GM10847 (cell line): ENCODE measurements around the gene EDEM3.

ENCODE experiments used
- POLR2A ChIP-seq: IDR thresholded peaks from 2 replicates; pipeline ENCODE4 v1.6.1; 2011; ENCODE audit not compliant: insufficient read length; ENCODE audit errors: extremely low read depth

EDEM3 gene

GRCh38 chr1:184664042-184664660 lies 90.5 kb downstream of the EDEM3 start:
- TF ChIP-seq POLR2A, result no peak

- no peak for TF ChIP-seq POLR2A
Observed at GRCh38 chr1:184661801-184662200, 92.9 kb downstream of the EDEM3 start.

GRCh38 chr1:184660462-184661191 lies 94.0 kb downstream of the EDEM3 start:
- TF ChIP-seq POLR2A, result no peak

- TF ChIP-seq POLR2A, result no peak
Observed at GRCh38 chr1:184658055-184658454, 96.6 kb downstream of the EDEM3 start.

- TF ChIP-seq POLR2A, result no peak
Observed at GRCh38 chr1:184656221-184656620, 98.4 kb downstream of the EDEM3 start.

GRCh38 chr1:184655185-184655584 lies 99.5 kb downstream of the EDEM3 start:
- TF ChIP-seq POLR2A, result no peak

GRCh38 chr1:184650177-184650866 lies 104.3 kb downstream of the EDEM3 start:
- no peak for TF ChIP-seq POLR2A

GRCh38 chr1:184649451-184649888 lies 105.2 kb downstream of the EDEM3 start:
- TF ChIP-seq POLR2A, result no peak

GRCh38 chr1:184648856-184649201 lies 105.8 kb downstream of the EDEM3 start:
- TF ChIP-seq POLR2A, result no peak

GRCh38 chr1:184648160-184648855 lies 106.3 kb downstream of the EDEM3 start:
- no peak for TF ChIP-seq POLR2A

- TF ChIP-seq POLR2A, result no peak
Observed at GRCh38 chr1:184647471-184647870, 107.2 kb downstream of the EDEM3 start.

GRCh38 chr1:184646824-184647223 lies 107.8 kb downstream of the EDEM3 start:
- no peak for TF ChIP-seq POLR2A

- TF ChIP-seq POLR2A, result no peak
Observed at GRCh38 chr1:184646178-184646701, 108.4 kb downstream of the EDEM3 start.

- TF ChIP-seq POLR2A, result no peak
Observed at GRCh38 chr1:184644771-184645170, 109.9 kb downstream of the EDEM3 start.

- TF ChIP-seq POLR2A, result no peak
Observed at GRCh38 chr1:184643661-184644060, 111.0 kb downstream of the EDEM3 start.
